HG03097 (cell line): ENCODE results near the gene OR5AC2.

Source experiments
- ATAC-seq: cut with Tn5 transposase; IDR thresholded peaks from one replicate; pipeline ENCODE4 v1.9.1; 2021; ENCODE audit not compliant: unreplicated experiment, low FRiP score

OR5AC2 gene

DNA sequence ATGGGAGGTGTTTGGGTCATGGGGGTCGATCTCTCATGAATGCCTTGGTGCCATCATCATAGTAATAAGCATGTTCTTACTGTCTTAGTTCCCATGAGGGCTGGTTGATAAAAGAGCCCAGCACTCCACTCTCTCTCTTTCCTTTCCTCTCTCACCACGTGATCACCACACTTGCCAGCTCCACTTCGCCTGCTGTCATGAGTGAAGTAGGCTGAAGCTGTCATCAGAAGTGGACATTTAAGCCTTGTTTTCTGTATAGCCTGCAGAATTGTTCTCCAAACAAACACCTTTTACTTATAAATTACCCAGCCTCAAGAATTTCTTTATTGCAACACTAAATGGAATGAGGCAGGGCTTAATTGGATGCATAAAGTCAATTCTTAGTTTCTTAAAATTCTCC is 49.7 kb downstream of the OR5AC2 start:
- no peak for ATAC-seq
